Measurements from ENCODE around the gene COPS3.

Gene COPS3

GRCh38 chr17:17280613-17281549 is at the start of gene COPS3:
Gene COPS3 (minus strand): TSS chr17:17281246. CDS start chr17:17281186, 60 bp downstream.
- TF ChIP-seq CTCF (IDR thresholded peaks at IDR 0.05), result no peak

GRCh38 chr17:17328251-17328650 is 47.2 kb upstream of the COPS3 start:
- no peak for TF ChIP-seq CTCF (IDR thresholded peaks at IDR 0.05)

- no peak for TF ChIP-seq CTCF (IDR thresholded peaks at IDR 0.05)
Observed at GRCh38 chr17:17326275-17326875, 45.3 kb upstream of the COPS3 start.

GRCh38 chr17:17325816-17326215 is 44.8 kb upstream of the COPS3 start:
- TF ChIP-seq CTCF (IDR thresholded peaks at IDR 0.05), result no peak

- TF ChIP-seq CTCF (IDR thresholded peaks at IDR 0.05), result no peak
Observed at GRCh38 chr17:17325228-17325627, 44.2 kb upstream of the COPS3 start.

- no peak for TF ChIP-seq CTCF (IDR thresholded peaks at IDR 0.05)
Observed at GRCh38 chr17:17324616-17325015, 43.6 kb upstream of the COPS3 start.

GRCh38 chr17:17322516-17323510 is 41.8 kb upstream of the COPS3 start:
- no peak for TF ChIP-seq CTCF (IDR thresholded peaks at IDR 0.05)
